ENCODE data around the gene ASIP.

ASIP gene

GRCh38 chr20:34292496-34292895, 51.3 kb downstream of the ASIP start:
- Mint-ChIP-seq H3K27ac (no peak overlapping the region), H3K27me3 (ENCODE audit: low read depth) (no peaks in the 10 kb centered on the region), H3K36me3 (ENCODE audit: low read depth) (peaks cover 73% of the 10 kb centered on the region), H3K4me3 (no peak overlapping the region), H3K9me3 (no peaks in the 10 kb centered on the region), H3K4me1 (no peaks in the 10 kb centered on the region)
- no peak for TF ChIP-seq CTCF (IDR thresholded peaks at IDR 0.05; ENCODE audit: unreplicated experiment in 3 of 3)

- H3K27ac Mint-ChIP-seq: no peak overlapping the region
- H3K36me3 Mint-ChIP-seq (ENCODE audit: low read depth): peaks cover 70% of the 10 kb centered on the region
- no peak overlapping the region for H3K4me3 Mint-ChIP-seq
- no peaks in the 10 kb centered on the region for H3K4me1 Mint-ChIP-seq
- no peaks in the 10 kb centered on the region for H3K9me3 Mint-ChIP-seq
- H3K27me3 Mint-ChIP-seq (ENCODE audit: low read depth): no peaks in the 10 kb centered on the region
- TF ChIP-seq CTCF (IDR thresholded peaks at IDR 0.05; ENCODE audit: unreplicated experiment in 3 of 3): no peak
Observed at GRCh38 chr20:34293119-34293518, 51.9 kb downstream of the ASIP start.

- Mint-ChIP-seq H3K27me3 (ENCODE audit: low read depth) (no peaks in the 10 kb centered on the region), H3K4me3 (no peak overlapping the region)
Observed at GRCh38 chr20:34293589-34293988, 52.4 kb downstream of the ASIP start.

GRCh38 chr20:34294563-34294962, 53.3 kb downstream of the ASIP start:
- no peaks in the 10 kb centered on the region for H3K27me3 Mint-ChIP-seq (ENCODE audit: low read depth)
- H3K27ac Mint-ChIP-seq: no peak overlapping the region
- H3K9me3 Mint-ChIP-seq: no peaks in the 10 kb centered on the region
- no peaks in the 10 kb centered on the region for H3K4me1 Mint-ChIP-seq
- TF ChIP-seq CTCF (IDR thresholded peaks at IDR 0.05; ENCODE audit: unreplicated experiment in 3 of 3): no peak
- no peak overlapping the region for H3K4me3 Mint-ChIP-seq
- peaks cover 64% of the 10 kb centered on the region for H3K36me3 Mint-ChIP-seq (ENCODE audit: low read depth)

More at GRCh38 chr20:34293589-34293988, 52.4 kb downstream of the ASIP start:
- no peak overlapping the region for H3K27ac Mint-ChIP-seq
- no peaks in the 10 kb centered on the region for H3K9me3 Mint-ChIP-seq
- no peaks in the 10 kb centered on the region for H3K4me1 Mint-ChIP-seq
- peaks cover 67% of the 10 kb centered on the region for H3K36me3 Mint-ChIP-seq (ENCODE audit: low read depth)
- TF ChIP-seq CTCF (IDR thresholded peaks at IDR 0.05; ENCODE audit: unreplicated experiment in 3 of 3): no peak

DNA sequence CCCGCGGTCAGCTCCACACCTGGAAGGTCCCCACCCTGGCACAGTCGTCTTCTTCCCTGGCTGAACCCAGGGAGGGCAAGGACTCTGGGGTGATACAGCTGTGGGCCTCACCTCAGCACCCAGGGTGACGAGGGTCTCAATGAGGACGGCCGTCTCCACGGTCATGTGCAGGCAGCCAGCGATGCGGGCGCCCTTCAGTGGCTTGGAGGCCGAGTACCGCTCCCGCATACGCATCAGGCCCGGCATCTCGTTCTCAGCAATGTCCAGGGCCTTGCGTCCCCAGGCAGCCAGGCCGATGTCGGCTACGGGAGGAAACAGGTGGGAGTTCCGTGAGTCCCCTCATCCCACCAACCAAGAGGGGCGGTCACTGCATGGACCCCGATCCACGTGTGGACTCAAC, 54.1 kb downstream of the ASIP start:
- Mint-ChIP-seq H3K4me1 (no peaks in the 10 kb centered on the region), H3K27ac (no peak overlapping the region), H3K36me3 (ENCODE audit: low read depth) (peaks cover 57% of the 10 kb centered on the region), H3K4me3 (no peak overlapping the region), H3K27me3 (ENCODE audit: low read depth) (no peaks in the 10 kb centered on the region), H3K9me3 (no peaks in the 10 kb centered on the region)
- TF ChIP-seq CTCF (IDR thresholded peaks at IDR 0.05; ENCODE audit: unreplicated experiment in 3 of 3): no peak

GRCh38 chr20:34296468-34296867, 55.2 kb downstream of the ASIP start:
- Mint-ChIP-seq H3K27ac (no peak overlapping the region), H3K4me1 (no peaks in the 10 kb centered on the region), H3K27me3 (ENCODE audit: low read depth) (no peaks in the 10 kb centered on the region), H3K9me3 (no peaks in the 10 kb centered on the region), H3K36me3 (ENCODE audit: low read depth) (peaks cover 45% of the 10 kb centered on the region), H3K4me3 (no peak overlapping the region)
- no peak for TF ChIP-seq CTCF (IDR thresholded peaks at IDR 0.05; ENCODE audit: unreplicated experiment in 3 of 3)
